ENCODE data around the gene SPRED2.

GRCh38 chr2:65403529-65403915 lies 28.9 kb downstream of the SPRED2 start:
- TF ChIP-seq FOXP2 (optimal IDR thresholded peaks at IDR 0.05; ENCODE audit: control extremely low read depth, extremely low read length, insufficient read depth) (no peak), POLR2AphosphoS5 (IDR thresholded peaks at IDR 0.05; ENCODE audit: borderline replicate concordance, low read depth, low read length) (no peak), EZH2 (IDR thresholded peaks at IDR 0.05) (no peak)
